GM19452 (cell line): ENCODE measurements around the gene SMCO2.

Experiments used
- ATAC-seq: cut with Tn5 transposase; IDR thresholded peaks from one replicate; pipeline ENCODE4 v1.9.1; 2021; ENCODE audit not compliant: unreplicated experiment

SMCO2 gene

GRCh38 chr12:27549236-27549800 is 102.8 kb downstream of the SMCO2 start:
- ATAC-seq = no peak

GRCh38 chr12:27549801-27550652 is 103.5 kb downstream of the SMCO2 start:
- no peak for ATAC-seq

GRCh38 chr12:27550653-27550975 is 104.1 kb downstream of the SMCO2 start:
- no peak for ATAC-seq

- ATAC-seq = no peak
Measured at GRCh38 chr12:27551172-27551840, 104.8 kb downstream of the SMCO2 start.
